ENCODE results near the gene ACCSL. TPM values are rescaled to one million over a fixed set of nuclear protein-coding genes. Genes with fewer than 3 reads are reported as not detected.

The ACCSL gene
- polyA plus RNA-seq (2012; ENCODE audit: insufficient read depth, insufficient read length, low read depth) = not detected

- TF ChIP-seq, protein P1, sequence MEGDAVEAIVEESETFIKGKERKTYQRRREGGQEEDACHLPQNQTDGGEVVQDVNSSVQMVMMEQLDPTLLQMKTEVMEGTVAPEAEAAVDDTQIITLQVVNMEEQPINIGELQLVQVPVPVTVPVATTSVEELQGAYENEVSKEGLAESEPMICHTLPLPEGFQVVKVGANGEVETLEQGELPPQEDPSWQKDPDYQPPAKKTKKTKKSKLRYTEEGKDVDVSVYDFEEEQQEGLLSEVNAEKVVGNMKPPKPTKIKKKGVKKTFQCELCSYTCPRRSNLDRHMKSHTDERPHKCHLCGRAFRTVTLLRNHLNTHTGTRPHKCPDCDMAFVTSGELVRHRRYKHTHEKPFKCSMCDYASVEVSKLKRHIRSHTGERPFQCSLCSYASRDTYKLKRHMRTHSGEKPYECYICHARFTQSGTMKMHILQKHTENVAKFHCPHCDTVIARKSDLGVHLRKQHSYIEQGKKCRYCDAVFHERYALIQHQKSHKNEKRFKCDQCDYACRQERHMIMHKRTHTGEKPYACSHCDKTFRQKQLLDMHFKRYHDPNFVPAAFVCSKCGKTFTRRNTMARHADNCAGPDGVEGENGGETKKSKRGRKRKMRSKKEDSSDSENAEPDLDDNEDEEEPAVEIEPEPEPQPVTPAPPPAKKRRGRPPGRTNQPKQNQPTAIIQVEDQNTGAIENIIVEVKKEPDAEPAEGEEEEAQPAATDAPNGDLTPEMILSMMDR (IDR thresholded peaks at IDR 0.05; ENCODE audit: low read depth, low read length) = no peak
- peak; percentile 33 for DNase-seq
- no peaks in the 10 kb centered on the region for H3K9me3 ChIP-seq
Observed at GRCh38 chr11:44047931-44048431, at the start of gene ACCSL. TSS of gene ACCSL (plus strand) at chr11:44047981. CDS start at chr11:44048037, 56 bp downstream.

DNA sequence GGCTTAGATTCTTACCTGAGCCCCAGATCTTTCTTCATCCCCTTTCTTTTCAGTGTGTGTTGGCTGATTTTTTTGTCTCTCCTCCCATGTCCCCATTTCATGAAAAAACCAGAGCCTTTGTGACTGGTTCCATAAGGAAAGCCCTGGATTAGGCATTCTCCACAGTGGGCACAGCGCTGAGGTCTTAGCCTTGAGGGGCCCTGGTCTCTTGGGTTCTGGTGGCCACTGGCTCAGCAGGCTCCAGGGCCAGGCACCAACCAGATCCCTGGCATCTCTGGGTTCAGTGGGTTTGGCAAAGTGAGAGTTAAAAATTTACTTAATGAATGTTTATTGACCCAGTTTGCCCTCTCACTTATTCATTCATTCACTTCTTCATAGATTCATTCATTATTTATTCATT is 49.5 kb upstream of the ACCSL start:
- no peaks in the 10 kb centered on the region; the same call in 1 of the 2 replicates for H3K4me1 ChIP-seq
- H3K27me3 ChIP-seq = no peaks in the 10 kb centered on the region
- TF ChIP-seq, protein P1 (IDR thresholded peaks at IDR 0.05; ENCODE audit: low read depth, low read length) = no peak
- H3K4me3 ChIP-seq (ENCODE audit: low read depth, low read length) = no peak overlapping the region
- no peaks in the 10 kb centered on the region for H3K36me3 ChIP-seq
- H3K9me3 ChIP-seq = no peaks in the 10 kb centered on the region
- no peak for DNase-seq

More at GRCh38 chr11:44047931-44048431, at the start of gene ACCSL:
- Histone ChIP-seq H3K4me1 (peaks cover 4% of the 10 kb centered on the region; the same call in 1 of the 2 replicates), H3K36me3 (no peaks in the 10 kb centered on the region), H3K4me3 (ENCODE audit: low read depth, low read length) (no peak within 1 kb of the TSS), H3K27me3 (no peaks in the 10 kb centered on the region)

GRCh38 chr11:44000731-44001130 is 47.0 kb upstream of the ACCSL start:
- H3K4me1 ChIP-seq = no peaks in the 10 kb centered on the region; the same call in none of the 2 replicates
- no peaks in the 10 kb centered on the region for H3K36me3 ChIP-seq
- no peak overlapping the region for H3K4me3 ChIP-seq (ENCODE audit: low read depth, low read length)
- no peak for DNase-seq
- TF ChIP-seq, protein P1 (IDR thresholded peaks at IDR 0.05; ENCODE audit: low read depth, low read length) = no peak
- no peaks in the 10 kb centered on the region for H3K9me3 ChIP-seq
- no peaks in the 10 kb centered on the region for H3K27me3 ChIP-seq

DNA sequence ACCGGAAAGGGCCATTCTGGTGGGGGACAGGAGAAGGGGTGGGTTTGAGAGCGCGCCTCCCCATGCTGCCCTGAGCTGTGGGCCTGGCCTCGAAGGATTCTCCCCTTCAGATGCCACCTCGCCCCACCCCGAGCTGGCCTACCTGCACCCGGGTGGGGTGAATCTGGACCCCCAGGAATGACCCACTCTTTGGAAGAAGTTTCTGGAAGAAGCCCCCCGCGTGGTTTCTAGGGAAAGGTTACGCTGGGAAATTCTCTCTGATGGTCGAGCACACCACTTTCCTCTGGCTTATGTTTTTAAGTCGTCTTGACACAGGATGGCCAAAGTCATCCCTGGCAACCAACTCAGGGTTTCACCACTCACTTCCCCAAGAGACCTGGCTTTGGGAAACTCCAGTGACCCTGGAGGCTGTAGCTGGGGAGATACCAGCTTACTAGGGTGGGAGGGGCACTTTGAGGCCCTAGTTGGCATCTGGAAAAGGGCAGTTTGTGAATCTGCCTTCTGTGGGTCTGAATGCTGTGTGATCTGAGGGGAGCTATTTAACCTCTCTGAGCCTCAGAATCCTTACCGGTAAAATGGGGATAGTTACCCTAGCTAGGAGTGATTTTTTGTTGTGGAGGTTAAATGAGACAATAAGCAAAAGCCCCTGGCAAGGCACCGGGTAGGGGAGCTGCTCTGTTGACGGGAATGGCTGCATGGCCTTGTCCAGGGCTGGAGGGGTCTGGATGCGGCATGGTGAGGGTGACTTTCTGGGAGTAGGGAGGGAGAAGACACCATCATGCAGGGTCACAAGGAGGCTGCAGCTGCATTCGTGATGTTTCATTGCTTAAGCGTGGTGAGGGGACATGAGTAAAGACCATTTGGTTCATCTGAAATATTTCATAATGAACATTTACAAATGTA is 45.3 kb upstream of the ACCSL start:
- Histone ChIP-seq H3K9me3 (no peaks in the 10 kb centered on the region), H3K36me3 (no peaks in the 10 kb centered on the region), H3K4me3 (ENCODE audit: low read depth, low read length) (no peak overlapping the region), H3K4me1 (peaks cover 8% of the 10 kb centered on the region), H3K27me3 (no peaks in the 10 kb centered on the region)
- no peak for DNase-seq
- TF ChIP-seq, protein P1 (IDR thresholded peaks at IDR 0.05; ENCODE audit: low read depth, low read length) = no peak

DNA sequence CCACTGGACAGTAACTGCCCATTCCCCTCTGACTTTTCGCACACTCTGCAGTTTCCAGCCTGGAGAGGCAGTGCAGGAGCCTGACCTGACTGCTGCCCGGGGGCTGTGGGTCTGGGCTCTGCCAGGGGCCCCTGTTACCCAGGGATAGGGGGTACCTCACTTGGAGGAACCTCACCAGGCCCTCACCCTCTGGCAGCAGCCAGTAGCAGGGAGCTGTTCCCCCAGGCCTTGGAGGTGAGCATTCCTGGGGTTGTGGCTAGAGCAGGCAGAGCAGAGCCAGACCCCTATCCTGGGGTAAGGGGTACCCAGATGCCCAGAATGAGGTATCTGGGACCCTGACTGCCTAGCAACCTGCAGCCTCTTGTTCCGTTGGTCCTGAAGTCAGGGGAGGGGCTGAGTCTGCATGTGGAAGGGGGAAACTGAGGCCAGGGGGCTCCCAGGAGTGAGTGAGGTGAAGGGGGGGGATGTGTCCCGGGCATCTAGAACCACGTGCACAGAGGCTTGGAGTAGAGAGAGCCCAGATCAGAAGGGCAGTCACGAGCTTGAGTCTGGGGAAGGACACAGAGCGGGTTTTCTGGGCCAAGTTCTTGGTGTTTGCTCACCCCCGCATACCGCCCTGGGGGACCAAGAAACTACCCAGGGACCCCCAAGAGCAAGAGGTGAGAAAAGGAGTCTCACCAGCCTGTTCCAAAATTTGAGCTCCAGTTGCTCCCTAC is 43.9 kb upstream of the ACCSL start:
- Histone ChIP-seq H3K27me3 (no peaks in the 10 kb centered on the region), H3K4me3 (ENCODE audit: low read depth, low read length) (no peak overlapping the region), H3K36me3 (no peaks in the 10 kb centered on the region), H3K9me3 (no peaks in the 10 kb centered on the region), H3K4me1 (peaks cover 9% of the 10 kb centered on the region)
- TF ChIP-seq, protein P1 (IDR thresholded peaks at IDR 0.05; ENCODE audit: low read depth, low read length) = no peak
- DNase-seq = no peak

Data from BE2C (cell line).